ENCODE data around the gene SPOCK2. TPM values are rescaled to one million over a fixed set of nuclear protein-coding genes. Genes with fewer than 3 reads are reported as not detected.

Gene SPOCK2
- total RNA-seq, 1 donor from 2014 or later = 9.7 TPM

GRCh38 chr10:72025400-72025799 lies 63.0 kb downstream of the SPOCK2 start:
- no peaks in the 10 kb centered on the region for H3K9me3 ChIP-seq
- TF ChIP-seq CTCF (IDR thresholded peaks at IDR 0.05) = no peak
- no peak for DNase-seq (ENCODE audit: low spot score in 2 of 2)
- no peak overlapping the region for H3K27ac ChIP-seq
- intact Hi-C loops (cut with DNase I) = loop anchor here (2.0 kb wide), 1 partner anchor 13 kb away; no protein-coding TSS in a partner anchor
- H3K36me3 ChIP-seq = no peaks in the 10 kb centered on the region
- peaks cover 0 to 10% of the 10 kb centered on the region in 2 donors for H3K4me1 ChIP-seq
- no peaks in the 10 kb centered on the region for H3K27me3 ChIP-seq
- H3K4me3 ChIP-seq = no peak overlapping the region

GRCh38 chr10:72024596-72024995 lies 63.8 kb downstream of the SPOCK2 start:
- Histone ChIP-seq H3K4me1 (peaks cover 0 to 17% of the 10 kb centered on the region in 2 donors), H3K27ac (no peak overlapping the region), H3K9me3 (no peaks in the 10 kb centered on the region), H3K36me3 (no peaks in the 10 kb centered on the region), H3K27me3 (no peaks in the 10 kb centered on the region), H3K4me3 (no peak overlapping the region)
- intact Hi-C loops (cut with DNase I) = loop anchor here (2.0 kb wide), 1 partner anchor 14 kb away; no protein-coding TSS in a partner anchor
- no peak for DNase-seq (ENCODE audit: low spot score in 2 of 2)
- no peak for TF ChIP-seq CTCF (IDR thresholded peaks at IDR 0.05)

GRCh38 chr10:72022228-72022627 lies 66.1 kb downstream of the SPOCK2 start:
- Histone ChIP-seq H3K36me3 (no peaks in the 10 kb centered on the region), H3K27me3 (no peaks in the 10 kb centered on the region), H3K27ac (no peak overlapping the region), H3K4me1 (peaks cover 0 to 27% of the 10 kb centered on the region in 2 donors), H3K9me3 (no peaks in the 10 kb centered on the region), H3K4me3 (no peak overlapping the region)
- intact Hi-C loops (cut with DNase I) = no loop called here
- no peak for TF ChIP-seq CTCF (IDR thresholded peaks at IDR 0.05)
- DNase-seq (ENCODE audit: low spot score in 2 of 2) = no peak

GRCh38 chr10:72020914-72021809 lies 67.2 kb downstream of the SPOCK2 start:
- no peak overlapping the region for H3K4me3 ChIP-seq
- no peaks in the 10 kb centered on the region for H3K36me3 ChIP-seq
- intact Hi-C loops (cut with DNase I) = no loop called here
- no peaks in the 10 kb centered on the region for H3K9me3 ChIP-seq
- H3K27me3 ChIP-seq = no peaks in the 10 kb centered on the region
- no peak for TF ChIP-seq CTCF (IDR thresholded peaks at IDR 0.05)
- H3K4me1 ChIP-seq = peaks cover 3 to 37% of the 10 kb centered on the region in 2 donors
- no peak for DNase-seq (ENCODE audit: low spot score in 2 of 2)
- peak overlapping the region in 1 of 2 donors; percentile 24 for H3K27ac ChIP-seq

GRCh38 chr10:72019085-72019876 lies 69.1 kb downstream of the SPOCK2 start:
- no peak for DNase-seq (ENCODE audit: low spot score in 2 of 2)
- H3K36me3 ChIP-seq = no peaks in the 10 kb centered on the region
- no peak overlapping the region for H3K4me3 ChIP-seq
- H3K27ac ChIP-seq = no peak overlapping the region
- H3K4me1 ChIP-seq = peaks cover 3 to 40% of the 10 kb centered on the region in 2 donors
- TF ChIP-seq CTCF (IDR thresholded peaks at IDR 0.05) = no peak
- H3K9me3 ChIP-seq = no peaks in the 10 kb centered on the region
- no peaks in the 10 kb centered on the region for H3K27me3 ChIP-seq
- intact Hi-C loops (cut with DNase I) = loop anchor here (2.0 kb wide), 1 partner anchor 22 kb away; no protein-coding TSS in a partner anchor

Measured in ascending aorta (tissue), 2 donors.